Measurements from ENCODE around the gene FAM181A.

GRCh38 chr14:93879362-93879983 lies 47.7 kb upstream of the FAM181A start:
- TF ChIP-seq CTCF (IDR thresholded peaks at IDR 0.05), result no peak
- no peak for TF ChIP-seq POLR2A (IDR thresholded peaks at IDR 0.05)

Measured in lower leg skin (tissue), 3 donors.